Measurements from ENCODE around the gene C16orf54.
"Not testable (repeated sequence)": the region's sequence is repeated elsewhere in the genome, so short reads cannot be mapped to it uniquely, and the experiment has no call there.

The C16orf54 gene

GRCh38 chr16:29710227-29711219 is 35.3 kb downstream of the C16orf54 start:
- peak; percentile 69 for TF ChIP-seq CTCF (conservative IDR thresholded peaks at IDR 0.05; ENCODE audit: low read depth, low read length)
- peak overlapping the region; percentile 22 for H3K4me3 ChIP-seq (ENCODE audit: low read depth, low read length)
- peak; percentile 85 for DNase-seq (ENCODE audit: low read depth)

- not testable (repeated sequence) for DNase-seq (ENCODE audit: low read depth); H3K4me3 ChIP-seq (ENCODE audit: low read depth, low read length)
Measured at GRCh38 chr16:29709657-29710056, 36.1 kb downstream of the C16orf54 start.

- DNase-seq (ENCODE audit: low read depth), result no peak
- no peak overlapping the region for H3K4me3 ChIP-seq (ENCODE audit: low read depth, low read length)
- no peak for TF ChIP-seq CTCF (conservative IDR thresholded peaks at IDR 0.05; ENCODE audit: low read depth, low read length)
Measured at GRCh38 chr16:29708917-29709600, 36.7 kb downstream of the C16orf54 start.

GRCh38 chr16:29707160-29707559 is 38.6 kb downstream of the C16orf54 start:
- H3K4me3 ChIP-seq (ENCODE audit: low read depth, low read length); DNase-seq (ENCODE audit: low read depth): not testable (repeated sequence)

GRCh38 chr16:29705030-29705429 is 40.8 kb downstream of the C16orf54 start:
- no peak overlapping the region for H3K4me3 ChIP-seq (ENCODE audit: low read depth, low read length)
- peak; percentile 13 for DNase-seq (ENCODE audit: low read depth)
- TF ChIP-seq CTCF (conservative IDR thresholded peaks at IDR 0.05; ENCODE audit: low read depth, low read length), result no peak

- no peak for DNase-seq (ENCODE audit: low read depth)
- no peak for TF ChIP-seq CTCF (conservative IDR thresholded peaks at IDR 0.05; ENCODE audit: low read depth, low read length)
- no peak overlapping the region for H3K4me3 ChIP-seq (ENCODE audit: low read depth, low read length)
Measured at GRCh38 chr16:29702269-29702668, 43.5 kb downstream of the C16orf54 start.

- TF ChIP-seq CTCF (conservative IDR thresholded peaks at IDR 0.05; ENCODE audit: low read depth, low read length), result no peak
- H3K4me3 ChIP-seq (ENCODE audit: low read depth, low read length), result no peak overlapping the region
- no peak for DNase-seq (ENCODE audit: low read depth)
Measured at GRCh38 chr16:29701214-29701555, 44.6 kb downstream of the C16orf54 start.

All from choroid plexus epithelial cell (primary cell).